Ishikawa (cell line): Measurements from ENCODE around the gene IKZF3.

Experiments
- CREB1 ChIP-seq: IDR thresholded peaks from 2 replicates; pipeline ENCODE4 v1.6.1; 2012; ENCODE audit warnings: low read depth
- EP300 ChIP-seq: IDR thresholded peaks from 2 replicates; pipeline ENCODE4 v1.6.1; 2012; ENCODE audit warnings: borderline replicate concordance
- FOXM1 ChIP-seq: IDR thresholded peaks from 2 replicates; pipeline ENCODE4 v1.6.1; 2012; ENCODE audit warnings: low read depth, borderline replicate concordance
- NFIC ChIP-seq: IDR thresholded peaks from 2 replicates; pipeline ENCODE4 v1.6.1; 2012
- RAD21 ChIP-seq: IDR thresholded peaks from 2 replicates; pipeline ENCODE4 v1.6.1; 2012; ENCODE audit warnings: low read depth
- TEAD4 ChIP-seq: IDR thresholded peaks from 2 replicates; pipeline ENCODE4 v1.6.1; 2012
- YY1 ChIP-seq: IDR thresholded peaks from 2 replicates; pipeline ENCODE4 v1.6.1; 2012; ENCODE audit warnings: low read depth
- ZBTB7A ChIP-seq: IDR thresholded peaks from 2 replicates; pipeline ENCODE4 v1.6.1; 2012; ENCODE audit warnings: low read depth
- TF ChIP-seq, protein P1 (sequence below): IDR thresholded peaks from 2 replicates; pipeline ENCODE4 v1.6.1; 2012
- TF ChIP-seq, protein P2 (sequence below): IDR thresholded peaks from 2 replicates; pipeline ENCODE4 v1.6.1; 2012; ENCODE audit warnings: low read depth, mild to moderate bottlenecking

DNA sequence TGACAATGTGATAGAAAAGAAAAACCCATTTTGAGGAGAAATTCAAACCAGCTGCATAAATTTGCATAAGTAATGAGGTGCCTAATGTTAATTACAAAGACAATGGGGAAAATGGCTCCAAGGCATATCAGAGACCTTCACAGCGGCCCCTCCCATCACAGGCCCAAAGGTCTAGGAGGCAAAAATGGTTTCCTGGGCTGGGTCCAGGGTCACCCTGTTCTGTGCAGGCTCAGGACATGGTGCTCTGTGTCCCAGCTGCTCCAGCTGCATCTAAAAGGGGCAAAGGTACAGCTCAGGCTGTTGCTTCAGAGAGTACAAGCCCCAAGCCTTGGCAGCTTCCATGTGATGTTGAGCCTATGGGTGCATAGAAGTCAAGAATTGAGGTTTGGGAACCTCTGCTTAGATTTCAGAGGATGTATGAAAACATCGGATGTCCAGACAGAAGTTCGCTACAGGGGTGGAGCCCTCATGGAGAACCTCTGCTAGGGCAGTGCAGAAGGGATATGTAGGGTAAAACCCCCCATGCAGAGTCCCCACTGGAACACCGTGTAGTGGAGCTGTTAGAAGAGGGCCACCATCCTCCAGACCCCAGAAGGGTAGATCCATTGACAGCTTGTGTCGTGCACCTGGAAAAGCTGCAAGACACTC, 40.6 kb downstream of the IKZF3 start:
- TF ChIP-seq RAD21: no peak
- TF ChIP-seq FOXM1: no peak
- TF ChIP-seq, protein P1, sequence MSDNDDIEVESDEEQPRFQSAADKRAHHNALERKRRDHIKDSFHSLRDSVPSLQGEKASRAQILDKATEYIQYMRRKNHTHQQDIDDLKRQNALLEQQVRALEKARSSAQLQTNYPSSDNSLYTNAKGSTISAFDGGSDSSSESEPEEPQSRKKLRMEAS: no peak
- TF ChIP-seq NFIC: no peak
- TF ChIP-seq, protein P2, sequence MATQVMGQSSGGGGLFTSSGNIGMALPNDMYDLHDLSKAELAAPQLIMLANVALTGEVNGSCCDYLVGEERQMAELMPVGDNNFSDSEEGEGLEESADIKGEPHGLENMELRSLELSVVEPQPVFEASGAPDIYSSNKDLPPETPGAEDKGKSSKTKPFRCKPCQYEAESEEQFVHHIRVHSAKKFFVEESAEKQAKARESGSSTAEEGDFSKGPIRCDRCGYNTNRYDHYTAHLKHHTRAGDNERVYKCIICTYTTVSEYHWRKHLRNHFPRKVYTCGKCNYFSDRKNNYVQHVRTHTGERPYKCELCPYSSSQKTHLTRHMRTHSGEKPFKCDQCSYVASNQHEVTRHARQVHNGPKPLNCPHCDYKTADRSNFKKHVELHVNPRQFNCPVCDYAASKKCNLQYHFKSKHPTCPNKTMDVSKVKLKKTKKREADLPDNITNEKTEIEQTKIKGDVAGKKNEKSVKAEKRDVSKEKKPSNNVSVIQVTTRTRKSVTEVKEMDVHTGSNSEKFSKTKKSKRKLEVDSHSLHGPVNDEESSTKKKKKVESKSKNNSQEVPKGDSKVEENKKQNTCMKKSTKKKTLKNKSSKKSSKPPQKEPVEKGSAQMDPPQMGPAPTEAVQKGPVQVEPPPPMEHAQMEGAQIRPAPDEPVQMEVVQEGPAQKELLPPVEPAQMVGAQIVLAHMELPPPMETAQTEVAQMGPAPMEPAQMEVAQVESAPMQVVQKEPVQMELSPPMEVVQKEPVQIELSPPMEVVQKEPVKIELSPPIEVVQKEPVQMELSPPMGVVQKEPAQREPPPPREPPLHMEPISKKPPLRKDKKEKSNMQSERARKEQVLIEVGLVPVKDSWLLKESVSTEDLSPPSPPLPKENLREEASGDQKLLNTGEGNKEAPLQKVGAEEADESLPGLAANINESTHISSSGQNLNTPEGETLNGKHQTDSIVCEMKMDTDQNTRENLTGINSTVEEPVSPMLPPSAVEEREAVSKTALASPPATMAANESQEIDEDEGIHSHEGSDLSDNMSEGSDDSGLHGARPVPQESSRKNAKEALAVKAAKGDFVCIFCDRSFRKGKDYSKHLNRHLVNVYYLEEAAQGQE: no peak
- TF ChIP-seq EP300: no peak
- TF ChIP-seq TEAD4: no peak
- no peak for TF ChIP-seq CREB1
- TF ChIP-seq ZBTB7A: no peak
- TF ChIP-seq YY1: no peak
